ENCODE results near the gene ECHDC3. TPM values are rescaled to one million over a fixed set of nuclear protein-coding genes. Genes with fewer than 3 reads are reported as not detected.

Gene ECHDC3
- total and polyA plus RNA-seq, 5 donors = 62.3 to 74.9 (median 70.1) TPM

- no peaks in the 10 kb centered on the region for H3K27me3 ChIP-seq (ENCODE audit: control insufficient read depth, insufficient read depth)
- no peak overlapping the region for H3K27ac ChIP-seq (ENCODE audit: low read length)
- intact Hi-C loops (cut with DNase I) = no loop called here
- H3K9me3 ChIP-seq (ENCODE audit: control insufficient read depth, low read length) = no peaks in the 10 kb centered on the region
- DNase-seq (no peak), ATAC-seq (no peak)
- 97% methylated on average over 4 of the region's 4 CpGs for WGBS
- H3K4me1 ChIP-seq (ENCODE audit: control insufficient read depth, insufficient read depth, low read length) = peaks cover 4% of the 10 kb centered on the region
- H3K4me3 ChIP-seq (ENCODE audit: low read length) = no peak overlapping the region
Measured at GRCh38 chr10:11716686-11717085, 25.5 kb upstream of the ECHDC3 start.

- ATAC-seq (no peak), DNase-seq (no peak)
- Histone ChIP-seq H3K4me3 (ENCODE audit: low read length) (no peak overlapping the region), H3K4me1 (ENCODE audit: control insufficient read depth, insufficient read depth, low read length) (no peaks in the 10 kb centered on the region), H3K9me3 (ENCODE audit: control insufficient read depth, low read length) (no peaks in the 10 kb centered on the region), H3K27ac (ENCODE audit: low read length) (no peak overlapping the region), H3K27me3 (ENCODE audit: control insufficient read depth, insufficient read depth) (no peaks in the 10 kb centered on the region)
- intact Hi-C loops (cut with DNase I) = no loop called here
- WGBS = 86% methylated on average over 13 of the region's 13 CpGs
Measured at GRCh38 chr10:11719496-11720259, 22.5 kb upstream of the ECHDC3 start.

GRCh38 chr10:11720260-11720741 is 21.9 kb upstream of the ECHDC3 start:
- no peaks in the 10 kb centered on the region for H3K27me3 ChIP-seq (ENCODE audit: control insufficient read depth, insufficient read depth)
- intact Hi-C loops (cut with DNase I) = no loop called here
- no peaks in the 10 kb centered on the region for H3K4me1 ChIP-seq (ENCODE audit: control insufficient read depth, insufficient read depth, low read length)
- DNase-seq (no peak), ATAC-seq (peak in 1 of 2 donors; percentile 37)
- 88% methylated on average over 11 of the region's 11 CpGs for WGBS
- H3K4me3 ChIP-seq (ENCODE audit: low read length) = no peak overlapping the region
- H3K9me3 ChIP-seq (ENCODE audit: control insufficient read depth, low read length) = no peaks in the 10 kb centered on the region
- no peak overlapping the region for H3K27ac ChIP-seq (ENCODE audit: low read length)

DNA sequence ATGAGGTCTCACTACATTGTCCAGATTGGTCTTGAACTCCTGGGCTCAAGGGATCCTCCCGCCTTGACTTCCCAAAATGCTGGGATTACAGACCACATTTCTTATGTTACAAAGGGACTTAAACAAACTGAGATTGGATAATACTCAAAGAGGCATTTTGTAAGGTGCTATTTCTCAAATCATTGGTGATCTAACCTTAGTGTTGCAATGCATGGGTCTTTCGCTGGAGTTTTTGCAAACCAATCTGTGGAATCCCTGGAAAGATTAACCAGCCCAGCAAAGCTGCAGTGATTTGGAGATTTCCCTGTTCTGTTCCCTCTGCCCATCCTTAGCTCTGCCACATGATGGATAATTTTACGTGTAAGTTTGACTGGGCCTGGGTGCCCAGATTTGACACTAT is 20.4 kb upstream of the ECHDC3 start:
- Histone ChIP-seq H3K4me1 (ENCODE audit: control insufficient read depth, insufficient read depth, low read length) (no peaks in the 10 kb centered on the region), H3K4me3 (ENCODE audit: low read length) (no peak overlapping the region), H3K9me3 (ENCODE audit: control insufficient read depth, low read length) (no peaks in the 10 kb centered on the region), H3K27me3 (ENCODE audit: control insufficient read depth, insufficient read depth) (no peaks in the 10 kb centered on the region), H3K27ac (ENCODE audit: low read length) (no peak overlapping the region)
- intact Hi-C loops (cut with DNase I) = no loop called here
- ATAC-seq = no peak
- no peak for DNase-seq
- WGBS = 81% methylated on average over 3 of the region's 3 CpGs

GRCh38 chr10:11723359-11723758 is 18.8 kb upstream of the ECHDC3 start:
- ATAC-seq (no peak), DNase-seq (no peak)
- no peak overlapping the region for H3K4me3 ChIP-seq (ENCODE audit: low read length)
- intact Hi-C loops (cut with DNase I) = no loop called here
- H3K27ac ChIP-seq (ENCODE audit: low read length) = no peak overlapping the region
- no peaks in the 10 kb centered on the region for H3K4me1 ChIP-seq (ENCODE audit: control insufficient read depth, insufficient read depth, low read length)
- 84% methylated on average over 5 of the region's 5 CpGs for WGBS
- H3K9me3 ChIP-seq (ENCODE audit: control insufficient read depth, low read length) = no peaks in the 10 kb centered on the region
- no peaks in the 10 kb centered on the region for H3K27me3 ChIP-seq (ENCODE audit: control insufficient read depth, insufficient read depth)

- 56% methylated on average over 20 of the region's 20 CpGs for WGBS
- Histone ChIP-seq H3K9me3 (ENCODE audit: control insufficient read depth, low read length) (no peaks in the 10 kb centered on the region), H3K27ac (ENCODE audit: low read length) (no peak overlapping the region), H3K4me1 (ENCODE audit: control insufficient read depth, insufficient read depth, low read length) (no peaks in the 10 kb centered on the region), H3K4me3 (ENCODE audit: low read length) (no peak overlapping the region), H3K27me3 (ENCODE audit: control insufficient read depth, insufficient read depth) (no peaks in the 10 kb centered on the region)
- ATAC-seq = peak; percentile 83
- DNase-seq = no peak
- intact Hi-C loops (cut with DNase I) = loop anchor here (5.0 kb wide), 1 partner anchor 208 kb away; no protein-coding TSS in a partner anchor
Measured at GRCh38 chr10:11724938-11725776, 17.0 kb upstream of the ECHDC3 start.

DNA sequence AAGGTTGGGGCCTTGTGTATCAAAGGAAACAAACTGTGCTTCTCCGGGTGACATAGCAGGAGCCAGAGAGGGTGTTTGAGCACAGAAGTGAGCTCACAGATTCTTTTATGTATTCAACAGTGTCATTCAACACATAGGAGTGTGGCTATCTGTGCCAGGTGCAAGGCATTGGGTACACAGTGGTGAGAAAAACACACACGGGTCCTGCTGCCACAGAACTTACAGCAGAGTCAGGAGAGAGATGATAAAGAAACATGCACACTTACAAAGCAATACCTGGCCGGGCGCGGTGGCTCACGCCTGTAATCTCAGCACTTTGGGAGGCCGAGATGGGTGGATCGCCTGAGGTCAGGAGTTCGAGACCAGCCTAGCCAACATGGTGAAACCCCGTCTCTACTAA is 16.3 kb upstream of the ECHDC3 start:
- Histone ChIP-seq H3K4me1 (ENCODE audit: control insufficient read depth, insufficient read depth, low read length) (no peaks in the 10 kb centered on the region), H3K4me3 (ENCODE audit: low read length) (no peak overlapping the region), H3K9me3 (ENCODE audit: control insufficient read depth, low read length) (no peaks in the 10 kb centered on the region), H3K27ac (ENCODE audit: low read length) (no peak overlapping the region), H3K27me3 (ENCODE audit: control insufficient read depth, insufficient read depth) (no peaks in the 10 kb centered on the region)
- no peak for DNase-seq
- intact Hi-C loops (cut with DNase I) = loop anchor here (5.0 kb wide), 1 partner anchor 209 kb away; no protein-coding TSS in a partner anchor
- WGBS = 84% methylated on average over 10 of the region's 10 CpGs
- no peak for ATAC-seq

- intact Hi-C loops (cut with DNase I) = loop anchor here (5.0 kb wide), 1 partner anchor 210 kb away; no protein-coding TSS in a partner anchor
- Histone ChIP-seq H3K27ac (ENCODE audit: low read length) (no peak overlapping the region), H3K27me3 (ENCODE audit: control insufficient read depth, insufficient read depth) (no peaks in the 10 kb centered on the region), H3K9me3 (ENCODE audit: control insufficient read depth, low read length) (no peaks in the 10 kb centered on the region), H3K4me1 (ENCODE audit: control insufficient read depth, insufficient read depth, low read length) (no peaks in the 10 kb centered on the region), H3K4me3 (ENCODE audit: low read length) (no peak overlapping the region)
- DNase-seq (no peak), ATAC-seq (no peak)
- 84% methylated on average over 4 of the region's 4 CpGs for WGBS
Measured at GRCh38 chr10:11727563-11727962, 14.6 kb upstream of the ECHDC3 start.

DNA sequence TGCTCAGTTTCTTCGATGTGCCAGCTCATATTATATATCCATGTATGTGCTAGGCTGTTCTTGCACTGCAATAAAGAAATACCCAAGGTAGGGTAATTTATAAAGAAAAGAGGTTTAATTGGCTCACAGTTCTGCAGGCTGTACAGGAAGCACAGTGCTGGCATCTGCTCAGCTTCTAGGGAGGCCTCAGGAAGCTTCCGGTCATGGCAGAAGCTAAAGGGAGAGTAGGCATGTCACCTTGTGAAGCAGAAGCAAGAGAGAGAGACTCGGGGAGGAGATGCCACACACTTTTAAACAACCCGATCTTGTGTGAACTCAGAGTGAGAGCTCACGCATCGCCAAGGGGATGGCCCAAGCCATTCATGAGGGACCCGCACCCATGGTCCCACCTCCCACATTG is 13.8 kb upstream of the ECHDC3 start:
- no peak overlapping the region for H3K4me3 ChIP-seq (ENCODE audit: low read length)
- no peaks in the 10 kb centered on the region for H3K27me3 ChIP-seq (ENCODE audit: control insufficient read depth, insufficient read depth)
- no peaks in the 10 kb centered on the region for H3K4me1 ChIP-seq (ENCODE audit: control insufficient read depth, insufficient read depth, low read length)
- 97% methylated on average over 7 of the region's 7 CpGs for WGBS
- no peak overlapping the region for H3K27ac ChIP-seq (ENCODE audit: low read length)
- intact Hi-C loops (cut with DNase I) = loop anchor here (5.0 kb wide), 1 partner anchor 211 kb away; no protein-coding TSS in a partner anchor
- ATAC-seq = no peak
- H3K9me3 ChIP-seq (ENCODE audit: control insufficient read depth, low read length) = no peaks in the 10 kb centered on the region
- no peak for DNase-seq

DNA sequence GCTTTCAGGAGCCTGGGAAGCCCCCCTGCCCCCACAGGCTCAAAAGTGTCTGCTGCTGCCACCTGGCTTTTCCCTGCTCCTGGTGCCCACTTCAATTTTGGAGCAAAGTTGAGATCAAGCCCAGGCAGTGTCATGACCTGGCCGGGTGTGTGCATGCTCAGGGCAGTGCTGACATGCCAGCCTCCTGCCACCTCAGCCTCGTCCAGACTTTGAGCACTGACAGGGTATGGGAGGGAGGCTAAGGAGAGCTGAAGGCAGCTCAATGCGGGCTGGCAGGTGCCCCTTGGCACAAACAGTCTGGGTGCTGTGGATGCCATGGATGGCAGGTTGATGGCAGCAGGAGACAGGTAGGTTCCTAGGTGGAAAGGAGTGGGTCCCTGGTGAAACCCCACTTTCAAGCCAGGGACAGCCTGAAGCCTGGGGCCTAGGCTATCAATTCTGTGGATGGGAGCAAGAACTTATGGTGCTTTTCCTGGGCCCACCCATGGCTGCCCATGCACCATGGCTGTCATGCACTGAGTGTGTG is 12.3 kb upstream of the ECHDC3 start:
- intact Hi-C loops (cut with DNase I) = loop anchor here (5.0 kb wide), 1 partner anchor 213 kb away; no protein-coding TSS in a partner anchor
- Histone ChIP-seq H3K4me3 (ENCODE audit: low read length) (no peak overlapping the region), H3K27ac (ENCODE audit: low read length) (no peak overlapping the region), H3K27me3 (ENCODE audit: control insufficient read depth, insufficient read depth) (no peaks in the 10 kb centered on the region), H3K9me3 (ENCODE audit: control insufficient read depth, low read length) (no peaks in the 10 kb centered on the region), H3K4me1 (ENCODE audit: control insufficient read depth, insufficient read depth, low read length) (no peaks in the 10 kb centered on the region)
- no peak for ATAC-seq
- WGBS = 73% methylated on average over 3 of the region's 3 CpGs
- no peak for DNase-seq

- 98% methylated on average over 5 of the region's 5 CpGs for WGBS
- intact Hi-C loops (cut with DNase I) = no loop called here
- no peaks in the 10 kb centered on the region for H3K9me3 ChIP-seq (ENCODE audit: control insufficient read depth, low read length)
- H3K27me3 ChIP-seq (ENCODE audit: control insufficient read depth, insufficient read depth) = no peaks in the 10 kb centered on the region
- H3K27ac ChIP-seq (ENCODE audit: low read length) = no peak overlapping the region
- ATAC-seq (no peak), DNase-seq (no peak)
- no peak overlapping the region for H3K4me3 ChIP-seq (ENCODE audit: low read length)
- no peaks in the 10 kb centered on the region for H3K4me1 ChIP-seq (ENCODE audit: control insufficient read depth, insufficient read depth, low read length)
Measured at GRCh38 chr10:11730779-11731178, 11.4 kb upstream of the ECHDC3 start.

Data from right cardiac atrium (tissue), 5 donors.